ENCODE data around the gene MYBPC2.

Gene MYBPC2

DNA sequence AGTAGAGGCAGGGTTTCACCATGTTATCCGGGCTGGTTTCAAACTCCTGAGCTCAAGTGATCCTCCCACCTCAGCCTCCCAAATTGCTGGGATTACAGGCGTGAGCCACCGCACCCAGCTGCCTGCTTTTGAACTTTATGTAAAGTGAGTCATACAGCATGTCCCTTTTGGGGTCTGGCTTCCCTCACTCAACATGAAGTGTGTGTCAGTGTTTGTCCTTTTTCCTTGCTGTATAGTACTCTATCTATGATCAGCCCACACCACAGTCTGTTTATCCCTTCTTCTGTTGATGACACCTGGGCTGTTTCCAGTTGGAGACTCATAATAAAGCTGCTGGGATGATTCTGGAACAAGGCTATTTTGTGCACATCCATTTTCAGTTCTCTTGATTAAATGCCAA, 11.9 kb upstream of the MYBPC2 start:
- Histone ChIP-seq H3K9me3 (ENCODE audit: insufficient read depth, low read length) (no peaks in the 10 kb centered on the region), H3K4me2 (ENCODE audit: low read depth, low read length, poor library complexity, severe bottlenecking) (peak overlapping the region; percentile 96), H2AFZ (ENCODE audit: low read depth, low read length, severe bottlenecking) (no peak overlapping the region), H3F3A (ENCODE audit: insufficient read depth) (peaks cover 52% of the 10 kb centered on the region), H3K9me2 (replicated peaks; ENCODE audit: insufficient read depth, low read length) (no peaks in the 10 kb centered on the region), H4K20me1 (ENCODE audit: low read depth, low read length) (peaks cover 3% of the 10 kb centered on the region; the same call in 1 of the 2 replicates), H3K79me2 (ENCODE audit: insufficient read depth, low read length) (peaks cover 31% of the 10 kb centered on the region), H3K4me3 (ENCODE audit: insufficient read depth, low read length, poor library complexity, severe bottlenecking) (peak overlapping the region; percentile 14), H3K27me3 (ENCODE audit: low read length) (no peaks in the 10 kb centered on the region), H3K9ac (ENCODE audit: low read length) (0 out of 2 replicates have a peak overlapping the region, but pooled peaks have one; percentile 83), H3K27ac (ENCODE audit: low read depth, low read length) (peak overlapping the region; percentile 100), H3K36me3 (ENCODE audit: low read length) (peaks cover 15% of the 10 kb centered on the region)
- TF ChIP-seq EZH2phosphoT487 (conservative IDR thresholded peaks at IDR 0.05; ENCODE audit: low read length): no peak
- TF ChIP-seq, protein P1, sequence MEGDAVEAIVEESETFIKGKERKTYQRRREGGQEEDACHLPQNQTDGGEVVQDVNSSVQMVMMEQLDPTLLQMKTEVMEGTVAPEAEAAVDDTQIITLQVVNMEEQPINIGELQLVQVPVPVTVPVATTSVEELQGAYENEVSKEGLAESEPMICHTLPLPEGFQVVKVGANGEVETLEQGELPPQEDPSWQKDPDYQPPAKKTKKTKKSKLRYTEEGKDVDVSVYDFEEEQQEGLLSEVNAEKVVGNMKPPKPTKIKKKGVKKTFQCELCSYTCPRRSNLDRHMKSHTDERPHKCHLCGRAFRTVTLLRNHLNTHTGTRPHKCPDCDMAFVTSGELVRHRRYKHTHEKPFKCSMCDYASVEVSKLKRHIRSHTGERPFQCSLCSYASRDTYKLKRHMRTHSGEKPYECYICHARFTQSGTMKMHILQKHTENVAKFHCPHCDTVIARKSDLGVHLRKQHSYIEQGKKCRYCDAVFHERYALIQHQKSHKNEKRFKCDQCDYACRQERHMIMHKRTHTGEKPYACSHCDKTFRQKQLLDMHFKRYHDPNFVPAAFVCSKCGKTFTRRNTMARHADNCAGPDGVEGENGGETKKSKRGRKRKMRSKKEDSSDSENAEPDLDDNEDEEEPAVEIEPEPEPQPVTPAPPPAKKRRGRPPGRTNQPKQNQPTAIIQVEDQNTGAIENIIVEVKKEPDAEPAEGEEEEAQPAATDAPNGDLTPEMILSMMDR (IDR thresholded peaks at IDR 0.05; ENCODE audit: insufficient read depth, low read length, poor library complexity, severe bottlenecking): no peak

DNA sequence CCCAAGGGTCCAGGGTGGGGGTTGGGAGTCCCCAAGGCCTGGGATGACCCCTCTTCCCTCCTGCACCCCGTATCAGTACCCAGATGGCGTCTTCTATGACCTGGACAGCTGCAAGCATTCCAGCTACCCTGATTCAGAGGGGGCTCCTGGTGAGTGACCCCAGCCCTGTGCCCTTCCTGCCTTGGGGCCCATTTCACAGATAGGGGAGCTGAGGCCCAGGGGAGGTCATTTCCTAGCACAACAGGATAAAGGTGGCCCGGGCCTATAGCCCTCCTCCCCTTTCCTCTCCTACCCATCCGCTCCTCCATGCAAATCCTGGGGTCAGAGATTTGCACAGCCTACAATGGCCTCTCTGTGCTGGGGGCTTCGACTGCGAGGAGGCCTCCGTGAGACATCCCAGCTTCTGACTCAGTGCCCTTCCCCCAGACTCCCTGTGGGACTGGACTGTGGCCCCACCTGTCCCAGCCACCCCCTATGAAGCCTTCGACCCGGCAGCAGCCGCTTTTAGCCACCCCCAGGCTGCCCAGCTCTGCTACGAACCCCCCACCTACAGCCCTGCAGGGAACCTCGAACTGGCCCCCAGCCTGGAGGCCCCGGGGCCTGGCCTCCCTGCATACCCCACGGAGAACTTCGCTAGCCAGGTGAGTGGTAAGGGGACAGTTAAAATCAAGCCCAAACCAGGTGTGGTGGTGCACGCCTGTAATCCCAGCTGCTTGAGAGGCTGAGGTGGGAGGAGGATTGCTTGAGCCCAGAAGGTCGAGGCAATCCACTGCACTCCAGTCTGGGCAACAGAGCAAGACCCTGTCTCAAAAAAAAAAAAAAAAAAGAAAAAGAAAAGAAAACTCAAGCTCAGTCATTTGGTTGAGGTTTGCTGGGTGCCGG, 10.1 kb upstream of the MYBPC2 start:
- Histone ChIP-seq H3K9me2 (replicated peaks; ENCODE audit: insufficient read depth, low read length) (no peaks in the 10 kb centered on the region), H3K4me2 (ENCODE audit: low read depth, low read length, poor library complexity, severe bottlenecking) (peak overlapping the region; percentile 36), H3K79me2 (ENCODE audit: insufficient read depth, low read length) (peaks cover 31% of the 10 kb centered on the region), H2AFZ (ENCODE audit: low read depth, low read length, severe bottlenecking) (no peak overlapping the region), H3K9ac (ENCODE audit: low read length) (peak overlapping the region; percentile 21), H3K27ac (ENCODE audit: low read depth, low read length) (peak overlapping the region; percentile 68), H3K9me3 (ENCODE audit: insufficient read depth, low read length) (no peaks in the 10 kb centered on the region), H3K4me3 (ENCODE audit: insufficient read depth, low read length, poor library complexity, severe bottlenecking) (no peak overlapping the region), H3F3A (ENCODE audit: insufficient read depth) (peaks cover 46% of the 10 kb centered on the region), H3K36me3 (ENCODE audit: low read length) (peaks cover 15% of the 10 kb centered on the region), H3K27me3 (ENCODE audit: low read length) (no peaks in the 10 kb centered on the region), H4K20me1 (ENCODE audit: low read depth, low read length) (peaks cover 3% of the 10 kb centered on the region; the same call in 1 of the 2 replicates)
- no peak for TF ChIP-seq EZH2phosphoT487 (conservative IDR thresholded peaks at IDR 0.05; ENCODE audit: low read length)
- TF ChIP-seq, protein P1 (IDR thresholded peaks at IDR 0.05; ENCODE audit: insufficient read depth, low read length, poor library complexity, severe bottlenecking): no peak

DNA sequence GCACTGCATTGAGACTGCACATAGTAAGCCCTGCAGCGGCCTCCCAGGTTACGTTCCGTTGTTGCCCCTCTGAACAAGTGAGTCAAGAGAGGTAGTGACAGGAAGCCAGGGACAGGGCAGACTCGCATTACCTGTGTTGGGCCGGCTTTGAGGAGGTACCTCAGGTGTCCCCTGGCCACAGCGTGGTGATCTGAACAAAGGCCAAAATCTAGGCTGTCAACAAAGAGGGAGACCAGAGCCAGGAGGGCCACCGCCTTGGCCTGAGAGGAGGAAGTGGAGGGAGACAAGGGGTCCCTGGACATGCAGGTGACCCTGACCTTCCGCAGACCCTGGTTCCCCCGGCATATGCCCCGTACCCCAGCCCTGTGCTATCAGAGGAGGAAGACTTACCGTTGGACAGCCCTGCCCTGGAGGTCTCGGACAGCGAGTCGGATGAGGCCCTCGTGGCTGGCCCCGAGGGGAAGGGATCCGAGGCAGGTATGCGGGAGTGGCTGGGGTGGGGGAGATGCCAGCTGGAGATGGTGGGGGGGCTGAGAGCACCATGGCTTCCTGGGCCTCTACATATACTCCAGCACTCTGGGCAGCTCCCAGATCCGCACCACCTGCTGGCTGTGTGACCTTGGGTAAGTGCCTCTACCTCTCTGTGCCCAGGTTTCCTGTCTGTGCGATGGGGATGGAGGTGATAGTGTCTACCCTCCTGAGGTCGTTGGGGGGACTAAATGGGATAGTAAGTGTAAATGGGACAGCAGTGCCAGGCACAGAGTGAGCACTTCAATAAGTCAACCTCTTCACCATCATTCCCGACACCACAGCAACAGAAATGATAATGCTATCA, 9.2 kb upstream of the MYBPC2 start:
- Histone ChIP-seq H3K79me2 (ENCODE audit: insufficient read depth, low read length) (peaks cover 31% of the 10 kb centered on the region), H3K9me2 (replicated peaks; ENCODE audit: insufficient read depth, low read length) (no peaks in the 10 kb centered on the region), H4K20me1 (ENCODE audit: low read depth, low read length) (peaks cover 3% of the 10 kb centered on the region; the same call in 1 of the 2 replicates), H3K9ac (ENCODE audit: low read length) (no peak overlapping the region), H3K4me2 (ENCODE audit: low read depth, low read length, poor library complexity, severe bottlenecking) (no peak overlapping the region), H3K9me3 (ENCODE audit: insufficient read depth, low read length) (no peaks in the 10 kb centered on the region), H3F3A (ENCODE audit: insufficient read depth) (peaks cover 46% of the 10 kb centered on the region), H3K27me3 (ENCODE audit: low read length) (no peaks in the 10 kb centered on the region), H3K36me3 (ENCODE audit: low read length) (peaks cover 15% of the 10 kb centered on the region), H3K27ac (ENCODE audit: low read depth, low read length) (no peak overlapping the region; the same call in 1 of the 2 replicates), H3K4me3 (ENCODE audit: insufficient read depth, low read length, poor library complexity, severe bottlenecking) (no peak overlapping the region), H2AFZ (ENCODE audit: low read depth, low read length, severe bottlenecking) (no peak overlapping the region)
- TF ChIP-seq EZH2phosphoT487 (conservative IDR thresholded peaks at IDR 0.05; ENCODE audit: low read length): no peak
- TF ChIP-seq, protein P1 (IDR thresholded peaks at IDR 0.05; ENCODE audit: insufficient read depth, low read length, poor library complexity, severe bottlenecking): no peak
